SHP77 treated with DMSO at 0.1 percent for 48 hours (cell line): ENCODE results near the gene RPS27.
"Not testable (repeated sequence)": the region's sequence is repeated elsewhere in the genome, so short reads cannot be mapped to it uniquely, and the experiment has no call there.

ENCODE experiments used
- DNase-seq: peaks from one replicate; lab custom pipeline; 2025; lab: John Stamatoyannopoulos, UW

The RPS27 gene

DNA sequence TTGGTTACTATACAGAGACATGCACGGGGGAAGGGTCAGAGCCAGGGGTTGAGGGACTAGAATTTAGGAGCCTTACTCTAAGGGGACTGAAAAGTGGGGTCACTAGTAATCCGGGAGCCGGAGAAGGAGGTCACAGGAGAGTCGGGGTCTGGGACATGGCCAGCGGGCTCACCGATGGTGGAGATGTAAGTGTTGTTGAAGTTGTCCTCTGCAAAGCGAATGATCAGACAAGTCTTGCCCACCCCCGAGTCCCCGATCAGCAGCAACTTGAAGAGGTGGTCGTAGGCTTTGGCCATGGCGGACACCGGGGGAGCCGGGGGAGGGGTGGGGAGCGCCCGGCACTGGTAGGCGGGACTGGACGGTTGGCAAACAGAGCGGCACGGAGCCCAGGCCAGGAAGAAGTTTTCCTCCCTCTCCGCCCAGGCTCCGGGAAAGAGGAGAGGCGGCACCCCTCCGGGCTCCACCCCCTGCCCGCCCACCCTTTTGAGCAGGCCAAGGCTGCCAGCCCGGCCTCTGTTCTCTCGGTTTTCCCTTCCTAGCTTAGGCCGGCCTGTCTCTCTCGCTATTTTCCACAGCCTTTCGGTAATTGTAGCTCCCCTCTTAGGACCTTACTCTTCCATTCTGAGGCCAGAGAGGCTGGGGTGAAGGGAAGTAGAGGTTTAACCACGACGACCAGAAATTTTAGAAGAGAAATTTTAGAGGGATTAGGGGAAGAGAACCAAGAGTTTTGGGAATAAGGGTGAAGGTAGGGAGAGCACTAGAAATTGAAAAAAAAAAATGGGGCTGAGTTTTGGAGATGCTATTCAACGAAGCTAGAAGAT is 4.4 kb upstream of the RPS27 start, which contains the start of gene RAB13:
RAB13 (minus strand) TSS at position 399 of the 821 bp plus-strand sequence; CDS start at position 296, 103 bp downstream.
- peak; percentile 92 for DNase-seq

DNA sequence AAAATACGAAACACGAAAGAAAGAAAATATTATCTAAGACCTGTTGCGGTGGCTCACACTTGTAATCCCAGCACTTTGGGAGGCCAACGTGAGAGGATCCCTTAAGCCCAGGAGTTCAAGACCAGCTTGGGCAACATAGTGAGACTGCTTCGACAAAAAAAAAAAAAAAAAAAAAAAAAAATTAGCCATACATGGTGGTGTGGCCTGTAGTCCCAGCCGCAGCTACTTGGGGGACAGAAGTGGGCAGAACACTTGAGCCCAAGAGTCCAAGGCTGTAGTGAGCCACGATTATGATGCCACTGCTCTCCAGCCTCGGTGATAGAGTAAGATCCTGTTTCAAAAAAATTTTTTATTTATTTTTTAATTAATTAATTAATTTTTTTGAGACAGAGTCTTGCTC is 2.9 kb upstream of the RPS27 start:
- DNase-seq, result no peak

GRCh38 chr1:153991151-153991630 is 629 bp downstream of the RPS27 start:
- DNase-seq, result no peak

DNA sequence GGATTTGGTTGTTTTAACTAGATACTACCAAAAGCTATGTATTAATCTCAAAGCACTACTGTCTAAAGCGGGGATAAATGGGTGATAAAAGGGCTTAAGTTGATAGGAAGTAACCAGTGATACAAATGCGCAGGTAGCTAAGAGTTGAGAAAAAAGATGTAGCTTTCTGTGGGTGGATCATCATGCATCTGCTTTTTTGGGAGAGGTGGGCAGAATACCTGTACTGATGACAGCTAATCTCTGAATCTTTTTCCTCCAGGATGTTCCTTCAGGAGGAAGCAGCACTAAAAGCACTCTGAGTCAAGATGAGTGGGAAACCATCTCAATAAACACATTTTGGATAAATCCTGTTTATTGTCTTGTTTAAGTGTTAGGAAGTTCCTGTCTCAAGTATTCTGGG is 1.2 kb downstream of the RPS27 start:
- DNase-seq, result no peak

- no peak for DNase-seq
These were observed 4.6 kb downstream of the RPS27 start for GRCh38 chr1:153995202-153995601.

GRCh38 chr1:153995640-153996039 is 5.1 kb downstream of the RPS27 start:
- no peak for DNase-seq

- not testable (repeated sequence) for DNase-seq
These were observed 6.3 kb downstream of the RPS27 start for GRCh38 chr1:153996882-153997281.

DNA sequence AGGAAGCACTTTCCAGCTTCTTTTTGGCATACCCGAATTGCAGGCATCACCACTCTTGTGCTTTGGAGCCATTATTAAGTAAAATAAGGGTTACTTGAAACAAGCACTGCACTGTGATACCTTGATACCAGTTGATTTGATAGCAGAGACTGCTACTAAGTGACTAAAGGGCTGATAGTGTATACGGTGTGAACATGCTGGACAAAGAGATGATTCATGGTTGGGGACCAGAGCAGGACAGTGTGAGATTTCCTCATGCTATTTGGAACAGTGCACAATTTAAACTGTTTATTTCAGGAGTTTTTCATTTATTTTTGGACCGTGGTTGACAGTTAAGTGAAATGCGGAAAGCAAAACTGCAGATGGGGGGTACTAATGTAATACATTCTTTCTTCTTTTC is 9.9 kb downstream of the RPS27 start:
- DNase-seq, result no peak

- DNase-seq, result no peak
These were observed 15.6 kb downstream of the RPS27 start for GRCh38 chr1:154006136-154006535.

GRCh38 chr1:154012129-154012528 is 21.6 kb downstream of the RPS27 start:
- DNase-seq, result no peak

DNA sequence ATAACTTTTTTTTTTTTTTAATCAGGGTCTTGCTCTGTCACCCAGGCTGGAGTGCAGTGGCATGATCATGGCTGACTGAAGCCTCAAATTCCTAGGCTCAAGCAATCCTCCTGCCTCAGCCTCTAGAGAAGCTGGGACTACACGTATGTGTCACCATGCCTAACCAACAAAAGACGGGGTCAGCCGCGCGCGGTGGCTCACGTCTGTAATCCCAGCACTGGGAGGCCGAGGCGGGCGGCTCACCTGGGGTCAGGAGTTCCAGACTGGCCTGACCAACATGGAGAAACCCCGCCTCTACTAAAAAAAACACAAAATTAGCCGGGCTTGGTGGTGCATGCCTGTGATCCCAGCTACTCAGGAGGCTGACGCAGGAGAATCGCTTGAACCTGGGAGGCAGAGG is 22.0 kb downstream of the RPS27 start:
- not testable (repeated sequence) for DNase-seq

DNA sequence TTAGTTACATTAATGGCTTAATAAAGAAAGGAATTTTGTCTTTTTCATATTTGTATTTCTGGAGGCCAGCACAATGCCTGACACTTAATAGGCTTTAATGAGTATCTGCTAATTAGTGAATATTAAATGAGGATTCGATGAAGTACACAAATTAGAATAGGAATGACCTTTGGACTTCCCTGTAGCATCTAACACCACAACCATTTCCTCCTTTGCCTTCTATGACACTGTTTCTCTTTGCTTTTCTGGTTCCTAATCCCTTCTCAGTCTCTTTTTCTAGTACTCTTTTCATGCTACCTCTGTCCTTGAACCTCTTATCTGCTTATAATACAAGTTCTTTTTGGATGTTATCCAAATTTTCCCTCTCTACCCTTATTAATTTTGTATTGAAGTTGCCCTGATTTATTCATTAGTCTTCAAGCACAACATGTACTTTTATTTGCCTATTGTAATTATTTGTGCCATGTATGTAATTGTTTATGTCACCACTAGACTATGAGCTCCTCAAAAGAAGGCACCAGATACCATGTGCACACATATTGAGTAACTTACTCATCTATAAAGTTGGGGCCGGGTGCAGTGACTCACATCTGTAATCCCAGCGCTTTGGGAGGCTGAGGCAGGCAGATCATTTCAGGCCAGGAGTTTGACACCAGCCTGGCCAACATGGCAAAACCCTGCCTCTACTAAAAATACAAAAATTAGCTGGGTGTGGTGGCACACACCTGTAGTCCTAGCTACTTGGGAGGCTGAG is 23.8 kb downstream of the RPS27 start:
- DNase-seq, result no peak

GRCh38 chr1:154019269-154019668 is 28.7 kb downstream of the RPS27 start:
- DNase-seq, result no peak

GRCh38 chr1:154019940-154020339 is 29.4 kb downstream of the RPS27 start:
- no peak for DNase-seq

DNA sequence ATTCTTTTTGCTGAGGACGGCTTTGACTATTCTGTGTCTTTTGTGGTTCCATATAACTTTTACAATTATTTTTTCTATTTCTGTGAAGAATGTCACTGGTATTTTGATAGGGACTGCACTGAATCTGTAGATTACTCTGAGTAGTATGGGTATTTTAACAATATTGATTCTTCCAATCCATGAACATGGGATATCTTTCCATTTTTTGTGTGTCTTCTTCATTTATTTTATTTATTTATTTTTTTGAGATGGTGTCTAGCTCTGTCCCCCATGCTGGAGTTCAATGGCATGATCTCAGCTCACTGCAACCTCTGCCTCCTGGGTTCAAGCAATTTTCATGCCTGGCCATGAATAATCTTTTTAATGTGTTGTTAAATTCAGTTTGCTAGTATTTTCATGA is 43.1 kb downstream of the RPS27 start:
- DNase-seq, result not testable (repeated sequence)
